HG03196 (cell line): Measurements from ENCODE around the gene ARAP3.

Experiments
- ATAC-seq: cut with Tn5 transposase; IDR thresholded peaks from one replicate; pipeline ENCODE4 v1.9.1; 2021; ENCODE audit not compliant: unreplicated experiment

ARAP3 gene

DNA sequence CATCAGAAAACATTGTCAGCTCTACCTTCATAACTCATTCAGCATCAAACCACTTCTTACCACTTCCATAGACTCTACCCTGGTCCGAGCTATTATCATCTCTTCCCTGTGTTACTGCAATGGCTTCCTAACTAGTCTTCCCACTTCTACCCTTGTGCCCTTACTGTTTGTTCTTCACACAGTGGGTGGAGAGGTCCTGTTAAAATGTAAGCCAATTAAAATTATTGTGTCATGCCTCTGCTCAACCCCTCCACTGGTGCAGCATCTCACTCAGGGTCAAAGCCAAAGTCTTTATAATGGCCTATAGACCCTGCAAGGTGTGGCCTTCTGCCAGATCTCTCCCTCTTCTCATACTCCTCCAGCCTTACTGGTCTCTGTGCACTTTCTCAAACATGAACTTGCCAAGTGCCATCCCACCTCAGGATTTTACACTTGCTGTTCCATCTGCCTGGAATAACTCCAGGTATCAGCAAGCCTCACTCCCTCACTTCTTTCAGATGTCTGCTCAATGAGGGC, 22.8 kb upstream of the ARAP3 start:
- ATAC-seq = no peak

DNA sequence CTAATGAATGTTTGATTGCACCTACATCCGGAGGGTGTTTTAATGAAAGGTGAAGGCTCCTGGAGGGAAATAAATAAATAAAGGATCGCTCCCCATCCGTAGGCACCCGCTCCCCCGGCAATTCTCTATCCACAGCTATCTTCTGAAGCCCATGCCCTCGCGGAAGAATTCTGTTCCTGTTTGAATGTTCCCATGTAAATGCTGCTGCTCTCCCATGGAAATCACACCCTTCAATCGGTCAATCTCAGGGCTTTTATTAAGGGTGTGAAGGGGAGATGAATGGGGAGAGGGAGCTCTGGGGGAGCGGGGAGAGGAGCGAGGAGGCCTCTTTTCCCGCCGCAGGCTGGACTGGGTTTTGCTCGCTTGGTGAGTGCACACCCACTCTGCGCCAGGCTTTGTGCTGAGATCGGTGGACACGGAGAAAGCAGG, 21.1 kb upstream of the ARAP3 start:
- ATAC-seq = no peak

DNA sequence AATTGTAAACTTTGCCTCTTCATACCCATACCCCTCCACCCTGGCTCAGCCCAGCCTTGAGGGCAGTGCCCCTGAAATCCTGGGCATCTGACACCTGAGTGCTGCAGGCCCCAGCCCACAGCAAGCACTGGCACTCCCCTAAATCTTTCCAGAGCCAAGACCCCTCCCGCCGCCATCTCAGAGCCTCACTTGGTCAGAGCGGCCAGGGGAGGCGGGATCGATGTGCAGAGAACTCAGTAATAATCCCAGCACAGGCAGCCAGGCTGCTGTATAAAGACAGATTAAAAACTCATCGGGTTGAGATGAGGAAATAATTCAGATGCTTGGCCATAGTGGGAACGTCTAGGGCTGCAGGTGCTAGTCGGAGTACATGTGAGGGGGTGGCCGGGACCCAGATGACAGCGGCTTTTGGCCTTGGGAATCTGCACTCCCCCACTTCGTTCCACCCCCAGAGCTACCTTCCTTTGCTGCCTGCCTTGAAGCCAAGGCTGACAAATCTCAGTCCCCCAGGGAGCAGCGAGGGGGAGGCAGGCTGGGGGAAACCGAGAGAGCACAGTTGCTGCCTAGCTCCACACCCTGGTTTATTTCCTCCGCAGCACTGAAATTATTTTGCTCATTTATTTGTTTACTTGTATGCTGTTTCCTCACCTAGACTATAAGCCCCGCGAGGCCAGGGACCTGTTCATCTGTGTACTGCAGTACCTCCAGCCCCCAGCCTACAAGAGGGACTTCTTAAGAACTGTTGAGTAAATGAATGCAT, 19.5 kb upstream of the ARAP3 start:
- peak; percentile 70 for ATAC-seq

DNA sequence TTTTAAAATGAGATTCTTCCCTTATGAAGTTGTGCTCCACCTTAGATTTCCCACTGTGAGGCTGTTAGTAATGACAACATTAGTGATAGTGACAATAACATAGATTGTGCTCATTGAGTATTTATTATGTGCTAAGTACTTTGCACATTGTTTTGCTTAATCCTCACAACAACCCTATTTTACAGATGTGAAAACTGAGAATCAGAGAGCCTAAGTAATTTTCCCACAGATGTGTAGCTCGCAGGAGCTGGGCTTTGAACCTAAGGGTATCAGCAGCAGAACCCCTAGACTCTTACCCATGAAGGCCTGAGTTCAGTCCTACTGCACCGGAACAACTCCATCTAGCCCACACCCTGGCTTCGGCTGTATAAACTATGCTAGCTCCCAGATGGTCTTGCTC, 15.6 kb upstream of the ARAP3 start:
- ATAC-seq = no peak

DNA sequence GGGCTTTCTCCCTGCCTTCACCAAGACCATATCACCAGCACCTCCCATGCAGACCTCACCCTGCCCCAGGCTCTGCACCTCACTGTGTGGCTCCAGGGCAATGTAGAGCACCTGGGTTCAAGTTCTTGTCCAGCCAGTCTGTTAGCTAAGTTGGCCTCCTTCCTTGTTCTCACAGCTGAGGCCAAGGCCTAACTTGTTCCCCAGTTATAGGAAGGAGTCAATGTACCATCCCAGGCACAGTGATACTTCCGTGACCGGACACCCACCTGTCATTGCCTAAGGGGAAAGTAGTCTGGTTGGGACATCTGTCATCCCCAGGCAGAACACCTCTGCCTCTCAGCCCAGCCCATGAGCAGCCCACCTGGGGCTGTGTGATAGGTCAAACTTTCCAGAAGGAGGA, 14.4 kb upstream of the ARAP3 start:
- ATAC-seq = no peak

DNA sequence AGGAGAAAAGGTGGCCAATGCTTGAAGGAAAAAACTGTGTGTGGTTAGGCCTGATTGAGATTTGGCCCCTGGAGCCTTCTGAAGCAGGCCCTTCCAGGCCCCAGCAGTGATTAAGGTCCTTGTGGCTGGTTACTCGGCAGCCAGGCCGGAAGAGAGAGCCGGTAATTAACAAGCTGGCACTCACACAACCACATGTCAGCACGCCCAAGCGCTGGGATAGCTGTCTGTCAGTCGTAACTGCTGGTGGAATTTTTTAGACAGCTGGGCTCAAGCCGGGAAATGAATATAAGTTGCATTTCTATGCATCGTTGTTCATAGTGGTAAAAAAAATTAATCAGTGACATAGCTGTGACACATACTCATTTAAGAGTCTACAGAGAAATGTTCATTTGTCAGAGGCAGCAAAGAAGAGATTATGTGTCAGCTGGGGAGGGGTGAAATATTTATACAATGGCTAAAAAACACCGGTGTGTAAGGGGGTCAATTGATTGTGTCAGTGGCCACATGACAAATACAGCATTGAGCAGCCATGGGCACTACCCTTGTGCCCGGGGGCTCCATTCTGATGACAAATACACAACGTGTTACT, 13.7 kb upstream of the ARAP3 start:
- ATAC-seq = no peak

DNA sequence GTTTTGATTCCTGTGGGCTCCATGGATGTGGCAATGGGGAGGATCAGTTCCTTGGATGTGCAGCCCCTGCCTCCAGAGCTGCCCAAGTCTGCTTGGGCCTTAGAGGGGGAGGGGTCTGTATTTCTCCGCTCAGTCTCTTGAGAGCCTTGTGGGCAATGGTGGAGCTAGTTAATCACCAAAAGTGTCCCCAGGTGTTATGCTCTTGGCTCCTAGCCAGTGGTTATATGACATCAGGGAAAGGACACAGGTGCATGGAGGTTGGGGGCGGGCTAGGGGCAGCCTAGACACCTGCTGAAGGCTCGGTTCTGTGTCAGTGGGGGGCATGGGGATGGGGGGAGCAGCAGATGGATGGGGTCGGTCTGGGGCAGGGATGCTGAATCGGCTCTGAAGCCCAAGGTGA, 12.4 kb upstream of the ARAP3 start:
- ATAC-seq = no peak

DNA sequence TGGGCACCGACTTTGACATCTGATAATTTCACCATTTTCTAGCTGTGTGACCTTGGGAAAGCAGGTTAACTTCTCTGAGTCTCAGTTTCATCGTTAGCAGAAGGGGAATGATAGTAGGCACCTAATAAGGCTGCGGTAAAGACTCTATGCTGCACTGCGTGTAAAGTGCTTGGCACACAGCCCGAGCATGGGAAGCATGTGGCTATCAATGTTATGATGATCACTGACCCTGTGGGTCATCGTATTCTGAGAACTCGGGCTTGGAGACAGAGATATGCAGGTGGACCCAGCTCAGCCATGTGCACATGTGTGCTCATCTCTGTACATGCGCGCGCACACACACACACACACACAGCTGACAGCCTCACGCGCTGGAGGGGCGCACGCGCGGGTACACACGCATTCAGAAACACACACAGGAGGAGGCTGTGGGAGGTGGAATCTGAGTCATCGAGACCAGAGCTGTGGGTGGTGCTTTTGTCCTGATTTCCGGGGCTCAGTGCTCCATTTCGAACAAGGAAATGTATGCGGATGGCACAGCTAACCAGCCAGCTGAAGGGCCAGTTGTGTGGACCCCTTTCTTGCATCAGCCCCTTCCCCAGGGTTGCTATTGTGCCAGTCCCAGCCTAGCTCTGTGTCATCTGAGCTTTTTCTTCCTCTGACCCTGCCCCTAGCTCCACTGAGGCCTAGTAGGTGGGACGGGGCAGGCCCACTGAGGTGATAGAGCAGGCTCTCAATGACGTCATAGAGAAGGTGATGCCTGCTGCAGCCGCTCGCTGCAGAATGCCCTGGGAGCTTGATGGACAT, 11.1 kb upstream of the ARAP3 start:
- no peak for ATAC-seq

DNA sequence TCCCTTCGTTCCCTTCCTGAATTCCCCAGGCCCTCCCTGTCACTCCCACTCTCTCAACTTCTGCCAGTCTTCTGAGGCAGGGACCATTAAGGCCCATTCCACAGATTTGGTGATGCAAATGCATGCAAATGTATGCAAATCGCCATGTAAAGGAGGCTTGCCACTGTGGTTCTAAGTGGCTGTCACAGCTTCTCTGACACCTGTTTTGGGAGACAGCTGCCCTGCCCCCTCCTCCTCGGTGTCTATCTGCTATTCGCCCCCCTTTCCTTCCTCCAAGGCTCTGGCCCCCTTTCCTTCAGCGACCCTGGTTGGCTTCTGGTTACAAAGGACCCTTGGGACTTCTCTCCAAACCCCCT, 10.5 kb upstream of the ARAP3 start:
- ATAC-seq = no peak

DNA sequence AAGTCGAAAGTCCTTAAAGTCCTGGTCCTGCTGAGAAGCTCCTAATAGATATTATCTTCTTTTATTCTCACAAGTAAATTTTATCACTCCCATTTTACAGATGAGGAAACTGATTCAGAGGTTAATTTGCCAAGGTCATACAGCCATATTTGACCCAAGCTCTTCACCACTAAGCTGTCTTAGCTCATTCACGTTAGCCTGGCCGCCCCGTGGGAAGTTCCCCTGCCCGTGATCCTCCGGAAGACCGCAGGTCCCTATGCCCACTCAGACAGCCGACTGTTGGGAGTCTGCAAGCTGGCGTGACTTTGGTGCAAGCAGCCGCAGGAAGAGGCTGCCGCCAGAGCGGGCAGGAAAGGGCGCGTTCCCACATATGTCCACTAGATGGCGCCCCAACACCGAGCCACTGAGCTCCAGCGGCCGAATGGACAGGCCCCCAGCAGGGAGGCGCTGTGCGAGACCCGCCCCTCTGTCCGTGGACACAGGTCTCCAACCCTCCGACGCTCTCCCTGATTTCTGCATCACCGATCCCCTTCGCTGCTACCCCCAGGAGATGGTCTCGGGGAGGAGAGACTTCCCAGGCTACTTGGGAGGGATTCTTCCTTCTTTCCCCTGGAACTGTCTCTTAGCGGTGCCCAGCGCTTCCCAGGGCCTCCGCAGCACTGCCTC, 10.0 kb upstream of the ARAP3 start:
- peak; percentile 89 for ATAC-seq

DNA sequence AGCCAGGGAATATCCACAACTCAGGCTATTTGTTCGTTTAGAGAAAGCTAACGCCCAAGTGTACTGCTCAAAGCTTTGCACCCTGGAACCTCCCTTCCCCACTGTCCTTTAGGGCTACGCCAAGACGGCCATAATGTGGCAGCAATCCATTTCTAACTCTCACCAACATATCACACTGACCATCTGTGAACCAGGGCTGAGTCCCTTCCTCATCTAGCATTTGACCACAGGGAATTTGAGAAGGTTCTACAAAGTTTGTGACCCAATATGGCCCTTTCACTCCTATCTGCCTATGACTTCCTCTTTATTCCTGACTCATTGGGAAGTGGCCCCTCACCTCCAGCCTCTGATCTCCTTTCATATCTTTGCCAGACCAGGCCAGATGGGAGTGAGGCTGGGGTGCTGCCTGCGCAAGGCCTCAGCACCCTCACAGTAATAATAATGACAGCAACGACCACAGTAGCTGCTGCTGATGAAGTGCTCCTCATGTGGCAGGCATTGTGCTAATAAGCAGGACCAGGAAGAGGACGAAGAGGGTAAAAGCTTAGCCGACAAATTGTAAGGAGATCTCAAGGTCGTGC, 9.3 kb upstream of the ARAP3 start:
- ATAC-seq = no peak

DNA sequence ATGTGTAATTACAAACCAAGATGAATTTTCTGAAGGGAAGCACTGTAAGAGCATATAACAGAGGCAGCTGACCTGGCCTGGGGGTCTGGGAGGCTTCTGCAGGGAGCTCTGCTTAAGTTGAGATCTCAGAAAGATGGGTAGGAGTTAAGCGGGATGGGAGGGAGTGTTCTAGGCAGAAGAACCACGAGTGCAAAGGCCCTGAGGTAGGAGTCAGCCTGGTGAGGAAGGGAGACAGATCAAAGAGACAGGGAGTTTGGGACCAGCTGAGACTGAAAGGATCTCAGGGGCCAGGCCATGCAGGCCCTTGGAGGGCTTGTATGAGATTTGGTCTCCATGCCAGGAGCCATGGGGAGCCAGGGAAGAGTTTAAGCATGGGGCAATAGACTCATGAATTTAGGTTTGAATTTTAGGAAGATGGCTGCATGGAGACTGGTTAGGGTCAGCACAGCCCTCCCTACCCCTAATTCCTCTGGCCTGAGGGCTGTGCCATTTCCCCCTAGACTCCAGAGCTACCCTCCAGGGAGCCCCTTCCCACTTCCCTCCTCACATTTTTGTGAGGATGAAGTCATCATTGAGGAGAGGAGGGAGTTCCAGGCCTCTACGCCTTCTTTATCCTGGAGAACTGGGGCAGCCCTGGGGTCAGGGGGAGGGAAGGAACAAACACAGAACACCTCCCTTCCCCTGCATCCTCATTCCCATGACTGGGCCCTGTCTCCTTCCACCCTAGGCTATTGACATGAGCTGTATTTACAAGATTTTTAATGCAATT, 4.8 kb upstream of the ARAP3 start:
- ATAC-seq = no peak

DNA sequence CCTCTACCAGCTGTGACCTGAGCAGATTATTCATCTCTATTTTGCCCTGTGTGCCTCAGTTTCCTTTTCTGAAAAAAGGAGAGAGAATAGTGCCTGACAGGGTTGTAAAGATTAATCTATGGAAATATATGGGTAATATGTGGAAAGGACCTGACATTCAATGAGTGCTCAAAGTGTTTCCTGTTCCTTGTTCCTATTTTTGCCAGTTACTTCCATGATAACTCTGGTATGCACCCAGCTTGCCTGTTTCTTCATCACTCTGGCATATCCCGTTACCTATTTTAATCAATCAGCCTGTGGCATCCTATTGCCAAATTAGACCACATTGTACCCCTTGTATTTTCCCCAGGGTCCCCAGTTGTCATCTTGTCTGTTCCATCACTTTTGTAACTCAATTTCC, 3.6 kb upstream of the ARAP3 start:
- ATAC-seq = no peak

DNA sequence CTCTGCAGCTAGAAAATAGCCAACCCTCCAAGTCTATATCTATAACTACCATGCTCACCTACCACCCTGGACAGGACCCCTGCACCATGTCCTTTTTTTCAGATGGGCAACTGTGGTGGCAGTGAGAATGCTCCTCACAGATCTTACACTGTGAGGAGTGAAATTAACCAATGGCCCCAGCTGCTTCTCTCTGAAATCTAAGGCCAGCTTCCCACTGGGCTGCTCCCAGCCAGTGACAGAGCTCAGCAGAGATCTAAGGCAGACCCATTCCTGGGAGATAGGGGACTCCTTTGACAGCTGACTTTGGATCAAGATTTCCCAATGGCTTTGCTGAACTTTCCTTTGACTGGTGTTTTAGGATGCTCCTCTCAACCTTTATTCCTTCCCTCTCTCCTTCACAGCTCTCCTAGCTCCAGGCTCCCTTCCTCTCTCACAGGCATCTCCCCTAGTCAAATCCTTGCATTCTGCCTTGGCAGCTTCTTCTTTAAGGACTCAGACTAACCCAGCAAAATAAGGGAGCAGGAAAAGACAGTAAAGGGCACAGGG, 1.6 kb upstream of the ARAP3 start:
- no peak for ATAC-seq

DNA sequence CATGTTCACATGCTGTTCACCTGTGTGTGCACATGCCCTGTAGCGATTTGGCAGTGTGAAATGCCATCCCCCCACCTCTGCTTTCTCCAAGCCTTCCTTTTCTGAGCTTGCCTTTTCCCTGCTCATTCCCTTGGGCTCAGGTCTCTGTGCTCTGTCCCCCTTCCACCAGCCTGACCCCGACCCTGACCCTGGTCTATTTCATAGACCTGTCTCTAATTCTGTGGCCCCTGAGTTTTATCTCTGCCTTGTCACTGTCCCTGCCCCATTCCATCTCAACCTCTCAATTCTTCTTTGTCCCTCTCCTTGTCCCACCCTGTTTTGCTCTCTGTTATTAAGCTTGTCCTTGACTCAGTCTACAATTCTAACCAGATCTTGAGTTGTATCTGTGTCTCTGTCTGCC, 735 bp downstream of the ARAP3 start:
- ATAC-seq = no peak

DNA sequence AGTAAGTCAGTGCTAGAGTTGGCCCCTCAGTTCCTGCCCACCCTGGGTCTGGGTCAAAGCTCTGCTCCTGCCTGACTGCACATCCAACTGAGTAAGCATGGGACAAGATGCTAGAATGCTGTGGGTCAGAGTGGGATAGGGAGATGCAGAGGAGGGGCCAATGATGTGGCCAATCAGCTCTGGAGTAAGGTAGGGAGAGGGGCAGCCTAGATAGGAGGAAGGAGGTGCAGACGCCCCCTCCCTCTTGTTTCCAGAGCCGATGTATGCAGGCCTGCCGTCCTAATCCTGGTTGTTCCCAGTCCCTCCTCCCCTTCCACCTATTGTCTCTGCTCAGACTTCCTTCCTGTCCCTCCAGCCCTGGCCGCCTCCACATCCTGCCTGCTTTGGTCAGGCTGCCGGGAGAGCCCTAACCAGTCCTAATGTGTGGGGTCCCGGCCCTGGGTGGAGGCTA, 1.3 kb downstream of the ARAP3 start:
- no peak for ATAC-seq

DNA sequence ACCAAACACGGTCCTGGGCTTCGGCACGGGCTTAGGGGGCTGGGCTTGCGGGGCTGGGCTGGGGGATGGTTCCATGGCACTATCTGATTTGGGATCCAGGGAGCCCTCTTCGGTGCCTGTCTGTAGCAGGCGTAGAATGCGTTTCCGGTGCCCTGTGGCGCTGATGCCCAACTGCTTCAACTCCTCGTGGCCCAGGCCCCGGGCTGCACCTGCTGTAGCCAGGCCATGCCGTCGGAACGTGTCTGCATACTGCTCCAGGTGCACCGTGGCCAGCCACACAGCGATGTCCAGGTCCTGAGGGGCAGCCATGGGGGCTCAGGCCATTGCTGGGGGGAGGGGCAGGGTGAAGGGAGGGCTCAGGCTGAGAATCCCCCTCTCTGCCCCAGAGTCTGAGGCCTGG, 1.9 kb downstream of the ARAP3 start:
- no peak for ATAC-seq

DNA sequence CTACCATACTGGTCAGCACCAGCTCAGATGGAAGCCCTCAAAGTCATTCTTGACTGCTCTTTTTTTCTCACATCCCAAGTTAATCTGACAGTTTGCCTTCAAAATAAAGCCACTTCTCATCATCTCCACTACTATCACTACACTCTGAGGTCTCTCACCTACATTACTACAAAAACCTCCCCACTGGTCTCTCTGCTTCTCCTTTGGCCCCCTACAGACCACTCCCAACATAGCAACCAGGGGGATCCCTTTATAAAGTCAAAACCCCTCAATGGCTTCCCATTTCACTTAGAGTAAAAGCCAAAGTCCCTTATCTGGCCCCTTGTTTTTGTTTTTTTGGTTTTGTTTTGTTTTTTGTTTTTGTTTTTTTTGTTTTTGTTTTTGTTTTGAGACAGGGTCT, 4.6 kb downstream of the ARAP3 start:
- ATAC-seq = no peak

DNA sequence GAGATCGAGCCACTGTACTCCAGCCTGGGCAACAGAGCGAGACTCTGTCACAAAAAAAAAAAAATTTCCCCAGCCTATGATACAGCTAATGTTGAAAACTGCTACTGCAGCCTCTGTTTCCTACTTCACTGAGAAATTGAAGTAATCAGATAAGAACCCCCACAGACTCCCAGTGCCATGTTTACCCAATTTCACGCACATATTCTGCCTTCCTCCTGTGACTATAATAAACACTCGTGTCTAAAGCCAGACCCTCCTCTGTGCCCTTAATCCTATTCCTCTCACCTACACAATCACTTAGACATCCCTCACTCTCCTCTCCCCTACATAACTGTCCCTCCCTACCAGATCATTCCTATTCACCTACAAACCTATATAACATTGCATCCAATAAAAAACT, 6.4 kb downstream of the ARAP3 start:
- ATAC-seq = no peak

DNA sequence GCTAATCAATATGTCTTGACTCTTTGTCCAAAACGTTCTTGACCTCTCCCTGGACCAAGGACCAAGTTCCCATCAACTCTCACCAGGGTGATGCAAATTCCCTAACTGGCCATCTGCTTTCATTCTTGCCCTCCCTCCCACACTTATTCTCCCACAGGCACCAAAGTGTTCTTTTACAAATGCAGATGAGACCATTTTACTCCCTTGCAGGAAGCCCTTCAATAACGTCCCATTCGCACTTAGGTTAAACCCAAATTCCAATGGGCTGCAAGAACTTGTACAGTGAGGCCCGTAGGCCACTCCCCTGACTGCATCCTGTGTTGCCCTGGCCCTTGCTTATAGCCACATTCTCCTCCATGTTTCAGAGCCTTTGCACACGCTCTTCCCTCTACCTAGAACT, 7.3 kb downstream of the ARAP3 start:
- ATAC-seq = no peak
